Measurements from ENCODE around the gene MAOA. TPM values are rescaled to one million over a fixed set of nuclear protein-coding genes. Genes with fewer than 3 reads are reported as not detected.

Gene MAOA
- total RNA-seq, 1 experiment from 2014 or later, result 0.23 TPM

- H3K4me3 ChIP-seq (ENCODE audit: low read depth in 2 of 2, low read length in 2 of 2), result no peak overlapping the region
- no peak overlapping the region for H3K27ac ChIP-seq (ENCODE audit: low read length)
- H3K9me3 ChIP-seq (ENCODE audit: control insufficient read depth, insufficient read depth, low read depth, low read length), result no peaks in the 10 kb centered on the region
- intact Hi-C loops (cut with micrococcal nuclease; ENCODE audit: unreplicated experiment), result no loop called here
- no peak for DNase-seq (ENCODE audit: low read depth, low spot score)
- BruUV-seq (replicated peaks), result no TSS peak
- ChIA-PET CTCF (no interaction called here), POLR2A (no interaction called here)
- TF ChIP-seq CTCF (IDR thresholded peaks at IDR 0.05) (no peak), SIN3A (IDR thresholded peaks at IDR 0.05; ENCODE audit: borderline replicate concordance, insufficient read depth, low read depth, low read length) (no peak), TCF7L2 (IDR thresholded peaks at IDR 0.05; ENCODE audit: low read depth, low read length) (no peak), POLR2AphosphoS5 (IDR thresholded peaks at IDR 0.05; ENCODE audit: low read depth, low read length) (no peak)
- TF ChIP-seq, protein P1, sequence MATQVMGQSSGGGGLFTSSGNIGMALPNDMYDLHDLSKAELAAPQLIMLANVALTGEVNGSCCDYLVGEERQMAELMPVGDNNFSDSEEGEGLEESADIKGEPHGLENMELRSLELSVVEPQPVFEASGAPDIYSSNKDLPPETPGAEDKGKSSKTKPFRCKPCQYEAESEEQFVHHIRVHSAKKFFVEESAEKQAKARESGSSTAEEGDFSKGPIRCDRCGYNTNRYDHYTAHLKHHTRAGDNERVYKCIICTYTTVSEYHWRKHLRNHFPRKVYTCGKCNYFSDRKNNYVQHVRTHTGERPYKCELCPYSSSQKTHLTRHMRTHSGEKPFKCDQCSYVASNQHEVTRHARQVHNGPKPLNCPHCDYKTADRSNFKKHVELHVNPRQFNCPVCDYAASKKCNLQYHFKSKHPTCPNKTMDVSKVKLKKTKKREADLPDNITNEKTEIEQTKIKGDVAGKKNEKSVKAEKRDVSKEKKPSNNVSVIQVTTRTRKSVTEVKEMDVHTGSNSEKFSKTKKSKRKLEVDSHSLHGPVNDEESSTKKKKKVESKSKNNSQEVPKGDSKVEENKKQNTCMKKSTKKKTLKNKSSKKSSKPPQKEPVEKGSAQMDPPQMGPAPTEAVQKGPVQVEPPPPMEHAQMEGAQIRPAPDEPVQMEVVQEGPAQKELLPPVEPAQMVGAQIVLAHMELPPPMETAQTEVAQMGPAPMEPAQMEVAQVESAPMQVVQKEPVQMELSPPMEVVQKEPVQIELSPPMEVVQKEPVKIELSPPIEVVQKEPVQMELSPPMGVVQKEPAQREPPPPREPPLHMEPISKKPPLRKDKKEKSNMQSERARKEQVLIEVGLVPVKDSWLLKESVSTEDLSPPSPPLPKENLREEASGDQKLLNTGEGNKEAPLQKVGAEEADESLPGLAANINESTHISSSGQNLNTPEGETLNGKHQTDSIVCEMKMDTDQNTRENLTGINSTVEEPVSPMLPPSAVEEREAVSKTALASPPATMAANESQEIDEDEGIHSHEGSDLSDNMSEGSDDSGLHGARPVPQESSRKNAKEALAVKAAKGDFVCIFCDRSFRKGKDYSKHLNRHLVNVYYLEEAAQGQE (IDR thresholded peaks at IDR 0.05; ENCODE audit: insufficient read depth in 1 of 2, low read depth in 2 of 2, low read length in 1 of 2), result no peak
- no peaks in the 10 kb centered on the region for H3K27me3 ChIP-seq (ENCODE audit: control insufficient read depth, insufficient read depth, low read length)
- ATAC-seq, result no peak
- H3K36me3 ChIP-seq (ENCODE audit: control insufficient read depth, insufficient read depth, low read length), result no peaks in the 10 kb centered on the region
- H3K4me1 ChIP-seq (ENCODE audit: control insufficient read depth, insufficient read depth, low read length), result no peaks in the 10 kb centered on the region
- in situ Hi-C loops (cut with HindIII; ENCODE audit: low pct_unique_long_range_greater_than_20kb, low sequenced_read_pairs), result no loop called here
These were observed 21.9 kb downstream of the MAOA start for GRCh38 chrX:43677993-43678392.

DNA sequence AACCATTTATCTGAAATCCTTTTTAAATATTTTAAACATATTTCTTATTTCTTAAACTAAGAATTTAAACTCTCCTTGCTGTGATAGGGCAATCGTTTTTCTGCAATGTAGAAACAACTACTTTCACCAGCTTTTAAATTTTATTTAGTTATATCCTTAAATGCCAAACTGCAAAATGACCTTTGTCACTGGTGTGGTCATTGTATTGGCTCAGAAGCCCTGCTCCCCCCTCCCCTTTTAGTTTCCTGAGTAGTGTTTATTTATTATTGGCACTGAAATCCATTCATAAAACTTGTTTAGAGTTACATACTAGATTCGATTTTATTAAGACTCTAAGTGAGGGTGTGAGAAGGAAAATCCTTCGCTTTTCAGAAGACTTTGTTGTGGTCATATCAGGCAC lies 23.0 kb downstream of the MAOA start:
- intact Hi-C loops (cut with micrococcal nuclease; ENCODE audit: unreplicated experiment) (no loop called here), in situ Hi-C loops (cut with HindIII; ENCODE audit: low pct_unique_long_range_greater_than_20kb, low sequenced_read_pairs) (no loop called here)
- no peaks in the 10 kb centered on the region for H3K4me1 ChIP-seq (ENCODE audit: control insufficient read depth, insufficient read depth, low read length)
- H3K9me3 ChIP-seq (ENCODE audit: control insufficient read depth, insufficient read depth, low read depth, low read length), result no peaks in the 10 kb centered on the region
- H3K36me3 ChIP-seq (ENCODE audit: control insufficient read depth, insufficient read depth, low read length), result no peaks in the 10 kb centered on the region
- POLR2A ChIA-PET, result no interaction called here
- TF ChIP-seq, protein P1 (IDR thresholded peaks at IDR 0.05; ENCODE audit: insufficient read depth in 1 of 2, low read depth in 2 of 2, low read length in 1 of 2), result no peak
- H3K27me3 ChIP-seq (ENCODE audit: control insufficient read depth, insufficient read depth, low read length), result no peaks in the 10 kb centered on the region
- no peak for DNase-seq (ENCODE audit: low read depth, low spot score)
- H3K27ac ChIP-seq (ENCODE audit: low read length), result no peak overlapping the region
- CTCF ChIA-PET, result no interaction called here
- ATAC-seq, result no peak
- H3K4me3 ChIP-seq (ENCODE audit: low read depth in 2 of 2, low read length in 2 of 2), result no peak overlapping the region
- no TSS peak for BruUV-seq (replicated peaks)

All from Panc1 (cell line).